ENCODE data around the gene NIT1.

Gene NIT1

GRCh38 chr1:161079436-161080110 lies 38.3 kb upstream of the NIT1 start:
- TF ChIP-seq, protein P1, sequence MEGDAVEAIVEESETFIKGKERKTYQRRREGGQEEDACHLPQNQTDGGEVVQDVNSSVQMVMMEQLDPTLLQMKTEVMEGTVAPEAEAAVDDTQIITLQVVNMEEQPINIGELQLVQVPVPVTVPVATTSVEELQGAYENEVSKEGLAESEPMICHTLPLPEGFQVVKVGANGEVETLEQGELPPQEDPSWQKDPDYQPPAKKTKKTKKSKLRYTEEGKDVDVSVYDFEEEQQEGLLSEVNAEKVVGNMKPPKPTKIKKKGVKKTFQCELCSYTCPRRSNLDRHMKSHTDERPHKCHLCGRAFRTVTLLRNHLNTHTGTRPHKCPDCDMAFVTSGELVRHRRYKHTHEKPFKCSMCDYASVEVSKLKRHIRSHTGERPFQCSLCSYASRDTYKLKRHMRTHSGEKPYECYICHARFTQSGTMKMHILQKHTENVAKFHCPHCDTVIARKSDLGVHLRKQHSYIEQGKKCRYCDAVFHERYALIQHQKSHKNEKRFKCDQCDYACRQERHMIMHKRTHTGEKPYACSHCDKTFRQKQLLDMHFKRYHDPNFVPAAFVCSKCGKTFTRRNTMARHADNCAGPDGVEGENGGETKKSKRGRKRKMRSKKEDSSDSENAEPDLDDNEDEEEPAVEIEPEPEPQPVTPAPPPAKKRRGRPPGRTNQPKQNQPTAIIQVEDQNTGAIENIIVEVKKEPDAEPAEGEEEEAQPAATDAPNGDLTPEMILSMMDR (IDR thresholded peaks at IDR 0.05; ENCODE audit: low read depth, low read length): no peak
- DNase-seq (ENCODE audit: low read depth in 2 of 2): no peak
- no peak overlapping the region for H3K4me3 ChIP-seq (replicated peaks in 1 of 2; ENCODE audit: low read depth in 2 of 2, low read length in 2 of 2)

DNA sequence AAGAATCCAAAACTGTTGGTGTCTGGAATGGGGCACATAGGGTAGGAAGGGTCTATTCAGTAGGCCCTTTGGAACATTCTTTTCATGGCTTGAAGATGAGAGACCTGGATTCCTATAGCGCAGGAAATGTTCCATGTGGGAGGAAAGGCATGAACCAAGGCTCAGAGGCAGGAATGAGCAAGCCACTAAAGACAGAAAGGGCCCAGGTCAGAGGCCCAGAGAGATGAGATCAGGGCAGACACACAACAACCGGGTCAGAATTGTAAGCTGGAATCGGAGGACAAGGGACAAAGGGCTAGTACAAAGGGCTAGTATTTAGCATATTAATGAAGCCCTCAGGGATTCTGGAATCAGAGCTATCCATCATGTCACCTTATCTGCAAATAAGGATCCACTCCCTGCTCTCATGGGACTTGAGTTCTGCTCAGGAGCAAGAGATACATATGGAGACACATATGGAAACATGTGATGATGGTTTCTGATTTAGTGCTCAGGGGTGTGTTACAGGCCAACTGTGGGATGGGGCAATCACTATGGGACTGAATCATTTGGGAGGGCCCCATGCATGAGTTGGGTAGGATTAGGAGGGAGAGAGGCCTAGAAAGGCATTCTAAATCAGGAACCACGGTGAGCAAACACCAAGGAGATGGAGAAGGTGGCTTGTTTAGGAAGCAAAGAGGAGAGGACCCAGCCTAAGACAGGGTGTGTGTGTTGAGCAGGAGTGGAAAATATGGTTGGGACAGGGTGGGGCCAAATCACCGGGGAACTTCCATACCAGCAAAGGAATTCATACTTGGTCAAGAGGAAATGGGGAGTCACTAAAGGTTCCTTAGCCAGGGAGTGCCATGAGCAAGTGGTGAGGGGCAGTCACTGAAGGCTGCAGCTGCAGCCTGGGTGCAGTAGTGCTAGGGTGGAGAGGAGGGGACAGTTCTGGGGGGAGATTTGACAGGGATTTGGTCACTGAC lies 37.2 kb upstream of the NIT1 start:
- TF ChIP-seq, protein P1 (IDR thresholded peaks at IDR 0.05; ENCODE audit: low read depth, low read length): no peak
- peak in 1 of 2 donors; percentile 58 for DNase-seq (ENCODE audit: low read depth in 2 of 2)
- H3K4me3 ChIP-seq (replicated peaks in 1 of 2; ENCODE audit: low read depth in 2 of 2, low read length in 2 of 2): no peak overlapping the region

- DNase-seq (ENCODE audit: low read depth in 2 of 2): no peak
- TF ChIP-seq, protein P1 (IDR thresholded peaks at IDR 0.05; ENCODE audit: low read depth, low read length): no peak
- no peak overlapping the region for H3K4me3 ChIP-seq (replicated peaks in 1 of 2; ENCODE audit: low read depth in 2 of 2, low read length in 2 of 2)
Observed at GRCh38 chr1:161081519-161081918, 36.4 kb upstream of the NIT1 start.

- TF ChIP-seq, protein P1 (IDR thresholded peaks at IDR 0.05; ENCODE audit: low read depth, low read length): no peak
- no peak for DNase-seq (ENCODE audit: low read depth in 2 of 2)
- H3K4me3 ChIP-seq (replicated peaks in 1 of 2; ENCODE audit: low read depth in 2 of 2, low read length in 2 of 2): no peak overlapping the region
Observed at GRCh38 chr1:161082483-161082882, 35.4 kb upstream of the NIT1 start.

- H3K4me3 ChIP-seq (replicated peaks in 1 of 2; ENCODE audit: low read depth in 2 of 2, low read length in 2 of 2): no peak overlapping the region
- peak; percentile 86 to 96 for DNase-seq (ENCODE audit: low read depth in 2 of 2)
- TF ChIP-seq, protein P1 (IDR thresholded peaks at IDR 0.05; ENCODE audit: low read depth, low read length): no peak
Observed at GRCh38 chr1:161082996-161083747, 34.7 kb upstream of the NIT1 start.

- TF ChIP-seq, protein P1 (IDR thresholded peaks at IDR 0.05; ENCODE audit: low read depth, low read length): no peak
- no peak overlapping the region for H3K4me3 ChIP-seq (replicated peaks in 1 of 2; ENCODE audit: low read depth in 2 of 2, low read length in 2 of 2)
- peak; percentile 26 to 34 for DNase-seq (ENCODE audit: low read depth in 2 of 2)
Observed at GRCh38 chr1:161083748-161084596, 33.9 kb upstream of the NIT1 start.
